ENCODE results near the gene ALX1. TPM values are rescaled to one million over a fixed set of nuclear protein-coding genes. Genes with fewer than 3 reads are reported as not detected.

The ALX1 gene
- total RNA-seq, 1 experiment from 2014 or later = not detected

- no peak overlapping the region for H3K4me2 ChIP-seq (ENCODE audit: low read length)
- H3K4me1 ChIP-seq (ENCODE audit: control insufficient read depth in 1 of 2, insufficient read depth in 2 of 2, low read length in 2 of 2) = no peaks in the 10 kb centered on the region
- H3K9me3 ChIP-seq (ENCODE audit: control insufficient read depth in 1 of 2, insufficient read depth in 1 of 2, low read depth in 1 of 2, low read length in 2 of 2) = no peaks in the 10 kb centered on the region
- CTCF ChIA-PET = no interaction called here
- TF ChIP-seq ATF3 (IDR thresholded peaks at IDR 0.05) (no peak), SIN3A (IDR thresholded peaks at IDR 0.05; ENCODE audit: low read depth) (no peak), ELF1 (IDR thresholded peaks at IDR 0.05; ENCODE audit: borderline replicate concordance, low read depth) (no peak), CTCF (IDR thresholded peaks at IDR 0.05 in 2 of 3, conservative IDR thresholded peaks at IDR 0.05 in 1 of 3; ENCODE audit: borderline replicate concordance in 1 of 3, insufficient read depth in 1 of 3, low read depth in 2 of 3, low read length in 2 of 3) (no peak), POLR2A (IDR thresholded peaks at IDR 0.05; ENCODE audit: borderline replicate concordance, extremely low read depth, insufficient read depth, insufficient read length) (no peak), SRF (IDR thresholded peaks at IDR 0.05; ENCODE audit: low read depth) (no peak), CEBPB (IDR thresholded peaks at IDR 0.05; ENCODE audit: low read depth) (no peak), EZH2phosphoT487 (IDR thresholded peaks at IDR 0.05; ENCODE audit: borderline replicate concordance) (no peak), YY1 (IDR thresholded peaks at IDR 0.05; ENCODE audit: extremely low read depth, insufficient replicate concordance, low read depth, low read length) (no peak), MAX (IDR thresholded peaks at IDR 0.05) (no peak), CBX3 (IDR thresholded peaks at IDR 0.05; ENCODE audit: low read depth) (no peak), RAD21 (IDR thresholded peaks at IDR 0.05; ENCODE audit: low read depth) (no peak), TCF7L2 (IDR thresholded peaks at IDR 0.05; ENCODE audit: borderline replicate concordance, extremely low read depth, insufficient read depth, insufficient read length) (no peak), ZFX (IDR thresholded peaks at IDR 0.05) (no peak), ZBTB33 (IDR thresholded peaks at IDR 0.05; ENCODE audit: extremely low read depth, insufficient replicate concordance, low read length) (no peak), EZH2 (IDR thresholded peaks at IDR 0.05) (no peak), JUND (IDR thresholded peaks at IDR 0.05) (no peak)
- intact Hi-C loops (cut with micrococcal nuclease) = no loop called here
- RAD21 ChIA-PET (ENCODE audit: low non-redundant PET in 1 of 2, low total read pairs in 2 of 2, uncharacterized antibody in 2 of 2, unreplicated experiment in 2 of 2) = no interaction called here
- POLR2A ChIA-PET = no interaction called here
- H2AFZ ChIP-seq (ENCODE audit: low read depth, low read length, poor library complexity, severe bottlenecking) = no peak overlapping the region
- no peaks in the 10 kb centered on the region for H3K9me2 ChIP-seq (ENCODE audit: insufficient read depth)
- no peak overlapping the region for H3K9ac ChIP-seq (ENCODE audit: low read length)
- H3K4me3 ChIP-seq (replicated peaks in 1 of 2; ENCODE audit: low read depth in 1 of 2, low read length in 2 of 2) = no peak overlapping the region
- ATAC-seq (no peak), DNase-seq (ENCODE audit: low read depth, low spot score) (no peak)
- no peak overlapping the region for H3K27ac ChIP-seq (ENCODE audit: low read depth, low read length)
- no peaks in the 10 kb centered on the region for H4K20me1 ChIP-seq (ENCODE audit: insufficient read depth)
- no TSS peak for BruUV-seq (replicated peaks)
- H3K36me3 ChIP-seq (ENCODE audit: control insufficient read depth in 1 of 2, insufficient read depth in 2 of 2, low read length in 2 of 2) = no peaks in the 10 kb centered on the region
- H3K79me2 ChIP-seq (ENCODE audit: insufficient read depth, low read length) = no peaks in the 10 kb centered on the region
- H3K27me3 ChIP-seq (ENCODE audit: insufficient read depth, low read length) = no peaks in the 10 kb centered on the region
Measured at GRCh38 chr12:85283560-85283959, 3.5 kb downstream of the ALX1 start.
